ENCODE results near the gene COL24A1.
"Not testable (repeated sequence)": the region's sequence is repeated elsewhere in the genome, so short reads cannot be mapped to it uniquely, and the experiment has no call there.

The COL24A1 gene

GRCh38 chr1:85863639-85864038, 292.9 kb downstream of the COL24A1 start:
- H3K4me1 Mint-ChIP-seq, H3K27ac Mint-ChIP-seq, H3K27me3 Mint-ChIP-seq, H3K9me3 Mint-ChIP-seq, H3K4me3 Mint-ChIP-seq, H3K36me3 Mint-ChIP-seq: not testable (repeated sequence)

- Mint-ChIP-seq H3K4me1 (no peaks in the 10 kb centered on the region), H3K36me3 (no peaks in the 10 kb centered on the region), H3K4me3 (no peak overlapping the region), H3K9me3 (no peaks in the 10 kb centered on the region), H3K27ac (no peak overlapping the region), H3K27me3 (peaks cover 5% of the 10 kb centered on the region)
Observed at GRCh38 chr1:85862456-85862855, 294.1 kb downstream of the COL24A1 start.

- no peaks in the 10 kb centered on the region for H3K36me3 Mint-ChIP-seq
- no peak overlapping the region for H3K4me3 Mint-ChIP-seq
- peaks cover 5% of the 10 kb centered on the region for H3K27me3 Mint-ChIP-seq
- H3K4me1 Mint-ChIP-seq = no peaks in the 10 kb centered on the region
- no peaks in the 10 kb centered on the region for H3K9me3 Mint-ChIP-seq
- no peak overlapping the region for H3K27ac Mint-ChIP-seq
Observed at GRCh38 chr1:85857991-85858390, 298.6 kb downstream of the COL24A1 start.

GRCh38 chr1:85850238-85850637, 306.3 kb downstream of the COL24A1 start:
- Mint-ChIP-seq H3K27ac (no peak overlapping the region), H3K36me3 (no peaks in the 10 kb centered on the region), H3K27me3 (peaks cover 1% of the 10 kb centered on the region), H3K4me1 (no peaks in the 10 kb centered on the region), H3K9me3 (no peaks in the 10 kb centered on the region), H3K4me3 (no peak overlapping the region)

- H3K27me3 Mint-ChIP-seq = peaks cover 1% of the 10 kb centered on the region
- no peak overlapping the region for H3K27ac Mint-ChIP-seq
- no peaks in the 10 kb centered on the region for H3K9me3 Mint-ChIP-seq
- no peaks in the 10 kb centered on the region for H3K36me3 Mint-ChIP-seq
- H3K4me3 Mint-ChIP-seq = no peak overlapping the region
- H3K4me1 Mint-ChIP-seq = no peaks in the 10 kb centered on the region
Observed at GRCh38 chr1:85849660-85850059, 306.9 kb downstream of the COL24A1 start.

- Mint-ChIP-seq H3K4me1 (no peaks in the 10 kb centered on the region), H3K27me3 (peaks cover 4% of the 10 kb centered on the region), H3K36me3 (no peaks in the 10 kb centered on the region), H3K27ac (no peak overlapping the region), H3K9me3 (peaks cover 6% of the 10 kb centered on the region), H3K4me3 (no peak overlapping the region)
Observed at GRCh38 chr1:85847356-85847755, 309.2 kb downstream of the COL24A1 start.

GRCh38 chr1:85846706-85847105, 309.9 kb downstream of the COL24A1 start:
- Mint-ChIP-seq H3K4me3 (no peak overlapping the region), H3K27ac (no peak overlapping the region), H3K9me3 (peaks cover 6% of the 10 kb centered on the region), H3K4me1 (no peaks in the 10 kb centered on the region), H3K36me3 (no peaks in the 10 kb centered on the region), H3K27me3 (peaks cover 4% of the 10 kb centered on the region)

- Mint-ChIP-seq H3K27ac (no peak overlapping the region), H3K27me3 (peaks cover 6% of the 10 kb centered on the region), H3K4me3 (no peak overlapping the region), H3K9me3 (peaks cover 6% of the 10 kb centered on the region), H3K36me3 (no peaks in the 10 kb centered on the region), H3K4me1 (no peaks in the 10 kb centered on the region)
Observed at GRCh38 chr1:85839459-85839858, 317.1 kb downstream of the COL24A1 start.

- H3K4me3 Mint-ChIP-seq = no peak overlapping the region
- peaks cover 5% of the 10 kb centered on the region for H3K27me3 Mint-ChIP-seq
- no peak overlapping the region for H3K27ac Mint-ChIP-seq
Observed at GRCh38 chr1:85838238-85838637, 318.3 kb downstream of the COL24A1 start.

GRCh38 chr1:85836736-85837135, 319.8 kb downstream of the COL24A1 start:
- H3K4me1 Mint-ChIP-seq = no peaks in the 10 kb centered on the region
- no peak overlapping the region for H3K27ac Mint-ChIP-seq
- H3K27me3 Mint-ChIP-seq = peaks cover 3% of the 10 kb centered on the region
- no peak overlapping the region for H3K4me3 Mint-ChIP-seq
- peaks cover under 1% of the 10 kb centered on the region for H3K9me3 Mint-ChIP-seq
- no peaks in the 10 kb centered on the region for H3K36me3 Mint-ChIP-seq

More at GRCh38 chr1:85838238-85838637, 318.3 kb downstream of the COL24A1 start:
- Mint-ChIP-seq H3K36me3 (no peaks in the 10 kb centered on the region), H3K4me1 (no peaks in the 10 kb centered on the region), H3K9me3 (no peaks in the 10 kb centered on the region)

- H3K27me3 Mint-ChIP-seq, H3K36me3 Mint-ChIP-seq, H3K9me3 Mint-ChIP-seq, H3K4me3 Mint-ChIP-seq, H3K4me1 Mint-ChIP-seq, H3K27ac Mint-ChIP-seq: not testable (repeated sequence)
Observed at GRCh38 chr1:85833165-85833564, 323.4 kb downstream of the COL24A1 start.

GRCh38 chr1:85830837-85831236, 325.7 kb downstream of the COL24A1 start:
- no peaks in the 10 kb centered on the region for H3K4me1 Mint-ChIP-seq
- no peaks in the 10 kb centered on the region for H3K36me3 Mint-ChIP-seq
- H3K9me3 Mint-ChIP-seq = peaks cover 10% of the 10 kb centered on the region
- H3K27ac Mint-ChIP-seq = no peak overlapping the region
- H3K4me3 Mint-ChIP-seq = no peak overlapping the region
- H3K27me3 Mint-ChIP-seq = no peaks in the 10 kb centered on the region

GRCh38 chr1:85824066-85824840, 332.3 kb downstream of the COL24A1 start:
- no peaks in the 10 kb centered on the region for H3K4me1 Mint-ChIP-seq
- H3K27me3 Mint-ChIP-seq = no peaks in the 10 kb centered on the region
- no peak overlapping the region for H3K4me3 Mint-ChIP-seq
- no peaks in the 10 kb centered on the region for H3K36me3 Mint-ChIP-seq
- H3K27ac Mint-ChIP-seq = no peak overlapping the region
- no peaks in the 10 kb centered on the region for H3K9me3 Mint-ChIP-seq

GRCh38 chr1:85822696-85823095, 333.9 kb downstream of the COL24A1 start:
- no peaks in the 10 kb centered on the region for H3K4me1 Mint-ChIP-seq
- H3K27ac Mint-ChIP-seq = no peak overlapping the region
- H3K9me3 Mint-ChIP-seq = no peaks in the 10 kb centered on the region
- no peak overlapping the region for H3K4me3 Mint-ChIP-seq
- H3K27me3 Mint-ChIP-seq = no peaks in the 10 kb centered on the region
- H3K36me3 Mint-ChIP-seq = no peaks in the 10 kb centered on the region

- Mint-ChIP-seq H3K27ac (no peak overlapping the region), H3K27me3 (no peaks in the 10 kb centered on the region), H3K36me3 (no peaks in the 10 kb centered on the region), H3K4me3 (no peak overlapping the region), H3K4me1 (no peaks in the 10 kb centered on the region), H3K9me3 (no peaks in the 10 kb centered on the region)
Observed at GRCh38 chr1:85818371-85818770, 338.2 kb downstream of the COL24A1 start.

GRCh38 chr1:85816606-85817005, 340.0 kb downstream of the COL24A1 start:
- Mint-ChIP-seq H3K36me3 (no peaks in the 10 kb centered on the region), H3K27me3 (no peaks in the 10 kb centered on the region), H3K27ac (no peak overlapping the region), H3K9me3 (no peaks in the 10 kb centered on the region), H3K4me1 (no peaks in the 10 kb centered on the region), H3K4me3 (no peak overlapping the region)

GRCh38 chr1:85815906-85816305, 340.7 kb downstream of the COL24A1 start:
- no peaks in the 10 kb centered on the region for H3K36me3 Mint-ChIP-seq
- no peak overlapping the region for H3K4me3 Mint-ChIP-seq
- H3K27me3 Mint-ChIP-seq = no peaks in the 10 kb centered on the region
- no peaks in the 10 kb centered on the region for H3K9me3 Mint-ChIP-seq
- H3K27ac Mint-ChIP-seq = no peak overlapping the region
- no peaks in the 10 kb centered on the region for H3K4me1 Mint-ChIP-seq
